GM13976 (cell line): ENCODE data around the gene ELMO1.
A peak's percentile ranks its signal among the peaks of the same experiment; 100 is the strongest.

Source experiments
- DNase-seq: peaks from one replicate; pipeline ENCODE4 v3.0.0; 2012; ENCODE audit warnings: low spot score
- CTCF ChIP-seq: IDR thresholded peaks from 2 replicates; pipeline ENCODE4 v1.5.1; 2012; ENCODE audit warnings: borderline replicate concordance, mild to moderate bottlenecking; ENCODE audit not compliant: insufficient read depth; ENCODE audit errors: extremely low read depth, missing control alignments, control extremely low read depth
- in situ Hi-C: fragments of 300-500 bp; cut with MboI; formaldehyde crosslinking; loops from one replicate; pipeline ENCODE4 v1.12.0; 2022; ENCODE audit warnings: low sequenced_read_pairs, mixed read lengths, inconsistent platforms; ENCODE audit not compliant: unreplicated experiment

Gene ELMO1

DNA sequence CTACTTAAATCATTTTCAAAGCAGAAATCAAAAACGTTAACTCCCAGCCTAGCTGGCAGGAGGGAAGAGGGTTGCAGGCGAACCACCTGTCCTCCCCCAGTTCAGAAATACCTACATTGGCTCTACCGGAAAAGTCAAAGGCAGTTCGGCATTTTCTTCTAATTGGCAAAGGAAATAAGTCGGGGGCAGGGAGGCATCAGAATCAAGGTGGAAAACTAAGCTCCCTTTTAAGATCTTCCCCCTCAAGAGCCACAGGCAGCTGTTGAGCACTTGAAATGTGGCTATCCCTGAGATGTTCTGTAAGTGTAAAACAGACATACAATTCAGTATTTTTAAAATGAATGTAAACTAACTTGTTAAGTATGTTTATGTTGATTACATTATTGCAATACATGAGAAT lies 957 bp upstream of the ELMO1 start:
- DNase-seq = no peak

DNA sequence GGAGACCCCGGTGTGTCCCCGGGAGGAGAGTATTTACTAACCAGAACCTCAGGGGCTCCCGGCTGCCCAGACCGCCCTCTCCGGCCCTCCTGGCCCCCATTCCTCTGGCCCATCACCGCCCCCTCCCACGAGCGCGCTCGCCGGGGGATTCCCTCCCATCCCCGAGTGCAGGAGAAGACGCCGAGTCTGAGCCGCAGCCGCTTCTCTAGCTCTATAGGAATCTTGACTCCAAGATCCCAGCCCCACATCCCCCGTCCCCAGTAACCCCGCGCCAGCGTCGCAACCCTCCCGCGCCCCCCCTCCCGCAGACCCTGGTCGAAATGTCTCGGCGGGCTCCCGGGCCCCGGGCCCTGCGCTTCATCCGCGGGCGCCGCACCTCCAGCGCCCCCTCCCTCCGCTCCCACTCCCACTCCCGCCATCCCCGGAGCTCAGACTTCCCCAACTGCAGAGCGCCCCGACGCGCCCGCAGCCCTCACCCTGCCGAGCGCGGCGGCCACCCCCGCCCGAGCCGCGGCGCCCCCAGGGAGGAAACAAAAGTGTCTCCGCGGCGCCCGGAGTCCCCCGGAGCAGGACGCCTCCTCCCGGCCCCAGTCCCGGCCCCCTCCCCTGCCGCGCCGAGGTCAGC lies 541 bp downstream of the ELMO1 start:
- no peak for TF ChIP-seq CTCF
- in situ Hi-C loops = no loop called here
- DNase-seq = peak; percentile 60

More for the DNA sequence above, 957 bp upstream of the ELMO1 start:
- in situ Hi-C loops = no loop called here
- TF ChIP-seq CTCF = no peak

DNA sequence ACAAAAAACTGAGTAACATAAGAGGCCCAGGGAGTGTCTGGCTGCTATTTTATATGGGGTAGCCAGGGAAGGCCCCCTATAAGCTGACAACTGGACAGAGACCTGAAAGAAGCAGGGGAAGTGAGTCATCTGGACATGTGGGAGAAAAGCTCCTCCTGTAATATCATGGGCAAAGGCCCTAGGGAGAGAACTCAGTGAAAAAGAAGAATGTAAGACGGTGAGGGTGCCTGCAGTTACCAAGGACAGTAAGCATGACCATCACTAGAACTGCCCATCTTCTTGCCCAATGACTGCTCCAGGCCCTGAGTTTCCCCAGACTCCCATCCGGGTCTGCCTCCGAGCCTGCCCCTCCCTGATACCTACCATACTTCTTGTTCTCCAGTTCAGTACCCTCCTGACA lies 2.3 kb downstream of the ELMO1 start:
- no peak for DNase-seq
- in situ Hi-C loops = no loop called here
- no peak for TF ChIP-seq CTCF

- in situ Hi-C loops = no loop called here
- TF ChIP-seq CTCF = no peak
- no peak for DNase-seq
These were observed 2.9 kb downstream of the ELMO1 start for GRCh38 chr7:37445790-37446189.

DNA sequence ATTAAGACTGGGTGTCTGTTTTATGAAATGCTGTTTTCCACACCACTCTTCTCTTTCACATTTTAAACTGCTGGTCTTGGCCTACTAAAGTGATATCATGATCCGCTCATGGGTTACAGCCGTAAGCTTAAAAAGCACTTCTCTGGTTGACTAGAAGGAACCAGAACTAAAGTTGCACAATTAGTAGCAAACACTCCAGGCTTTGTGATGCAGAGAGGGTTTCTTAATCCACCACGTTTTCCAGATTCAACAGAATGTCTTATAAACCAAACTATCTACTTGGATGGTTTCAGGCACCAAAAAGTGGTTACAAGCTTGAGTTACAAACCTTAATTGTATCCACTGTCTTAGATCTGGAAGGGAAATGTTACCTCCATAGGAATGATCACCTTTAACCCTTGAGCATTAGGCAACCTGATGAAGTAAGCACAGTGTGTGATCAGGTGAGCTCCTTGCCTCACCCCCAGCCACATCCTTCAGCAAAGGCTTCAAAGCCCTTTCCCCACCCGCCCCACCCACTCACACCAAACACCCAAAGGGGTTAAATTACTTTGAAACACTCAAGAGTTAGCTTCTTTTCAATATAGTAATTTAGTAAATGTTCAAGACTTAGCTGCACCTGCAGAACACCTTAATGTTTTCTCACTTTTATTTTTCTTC lies 3.5 kb downstream of the ELMO1 start:
- in situ Hi-C loops = no loop called here
- DNase-seq = no peak
- no peak for TF ChIP-seq CTCF

- in situ Hi-C loops = no loop called here
- DNase-seq = no peak
These were observed 5.0 kb downstream of the ELMO1 start for GRCh38 chr7:37443627-37444026.

More at GRCh38 chr7:37443627-37444026, 5.0 kb downstream of the ELMO1 start:
- TF ChIP-seq CTCF = no peak
